GM19023 (cell line): ENCODE data around the gene FAM222B.

ENCODE experiments used
- ATAC-seq: cut with Tn5 transposase; IDR thresholded peaks from one replicate; pipeline ENCODE4 v1.9.1; 2021; ENCODE audit warnings: mild to moderate bottlenecking, moderate library complexity; ENCODE audit not compliant: unreplicated experiment

FAM222B gene

DNA sequence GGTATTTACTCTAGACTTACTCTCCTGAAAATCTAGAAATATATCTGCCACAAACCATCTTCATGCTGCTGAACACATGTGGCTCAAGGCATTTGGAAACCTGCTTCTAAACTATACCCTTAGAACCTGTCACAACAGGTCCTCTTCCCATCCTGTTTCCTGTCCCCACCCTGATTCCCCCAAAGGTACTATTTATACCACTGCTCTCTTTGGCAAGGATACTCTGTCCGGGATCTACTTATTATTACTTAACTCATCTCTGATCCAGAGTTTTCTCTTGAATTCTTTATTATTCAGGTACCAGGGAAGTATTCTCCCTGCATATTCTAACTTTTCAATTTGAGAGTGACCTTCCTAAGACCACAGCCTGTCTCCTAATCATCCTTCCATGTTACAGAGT, 65.4 kb downstream of the FAM222B start:
- no peak for ATAC-seq

- ATAC-seq = no peak
Observed at GRCh38 chr17:28774206-28774605, 68.4 kb downstream of the FAM222B start.

DNA sequence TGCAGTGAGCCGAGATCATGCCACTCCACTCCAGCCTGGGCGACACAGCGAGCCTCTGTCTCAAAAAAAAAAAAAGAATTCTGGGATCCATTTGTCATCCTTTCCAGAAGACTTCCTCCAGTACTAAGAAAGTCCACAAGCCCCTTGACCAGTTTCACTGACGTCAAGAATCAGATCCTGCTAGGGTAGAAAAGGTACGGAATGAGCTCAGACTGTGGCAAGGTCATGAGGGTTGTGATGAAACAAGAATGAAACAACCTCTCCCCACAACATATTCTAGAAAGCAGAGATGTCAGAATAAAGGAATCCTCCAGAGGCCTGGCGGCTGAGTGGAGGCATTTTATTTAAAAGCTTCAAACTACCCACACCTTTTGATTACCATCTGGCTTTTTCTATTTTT, 68.9 kb downstream of the FAM222B start:
- ATAC-seq = no peak

DNA sequence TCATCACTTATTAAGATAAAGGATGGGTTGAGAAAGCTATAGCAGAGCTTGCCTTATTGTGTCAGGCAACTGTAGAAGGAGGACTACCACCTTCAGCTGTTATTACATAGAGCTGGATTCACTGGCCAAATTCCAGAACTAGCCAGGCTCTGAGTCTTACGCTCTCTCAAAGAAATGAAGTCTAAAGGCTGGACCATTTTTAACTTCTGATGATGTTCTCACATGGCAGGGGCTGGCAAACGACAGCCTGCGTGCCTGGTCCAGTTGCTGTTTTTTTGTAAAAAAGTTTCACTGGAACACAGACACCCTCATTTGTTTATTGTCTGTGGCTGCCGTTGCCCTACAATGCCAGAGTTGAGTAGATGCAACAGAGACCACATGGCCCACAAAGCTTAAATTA, 77.6 kb downstream of the FAM222B start:
- no peak for ATAC-seq

- ATAC-seq = no peak
Observed at GRCh38 chr17:28763804-28764266, 78.8 kb downstream of the FAM222B start.

DNA sequence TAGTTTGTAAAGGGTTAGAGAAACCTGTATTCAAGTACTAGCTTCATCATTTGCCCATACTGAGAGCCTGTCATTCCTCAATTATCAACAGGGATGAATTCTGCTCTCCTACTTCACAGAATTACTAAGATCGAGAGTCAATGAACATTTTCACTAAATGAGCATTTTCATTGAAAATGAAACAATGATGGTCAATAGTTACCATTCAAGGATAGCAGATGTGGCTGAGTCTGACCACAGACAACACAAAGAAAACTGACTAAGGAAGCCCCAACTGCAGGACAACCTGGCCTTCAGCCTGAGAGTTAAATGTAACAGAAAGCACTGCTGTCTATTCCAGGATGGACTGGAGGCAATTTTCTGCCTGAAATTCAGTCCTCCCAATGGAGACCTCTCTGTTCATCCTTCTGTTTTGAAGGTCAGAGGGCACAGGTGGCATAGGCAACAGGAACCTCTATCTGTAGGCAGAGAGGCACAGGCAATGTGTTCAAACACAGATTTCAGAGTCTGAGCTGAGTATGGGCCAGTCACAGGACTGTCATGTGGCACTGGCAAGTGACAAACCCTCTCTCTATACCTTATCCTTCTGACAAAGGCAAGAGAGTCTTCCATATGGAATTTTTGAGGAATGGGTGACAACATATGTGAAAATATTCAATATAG, 79.3 kb downstream of the FAM222B start:
- no peak for ATAC-seq

GRCh38 chr17:28760601-28761562, 81.7 kb downstream of the FAM222B start:
- no peak for ATAC-seq

- no peak for ATAC-seq
Observed at GRCh38 chr17:28759256-28759865, 83.2 kb downstream of the FAM222B start.

DNA sequence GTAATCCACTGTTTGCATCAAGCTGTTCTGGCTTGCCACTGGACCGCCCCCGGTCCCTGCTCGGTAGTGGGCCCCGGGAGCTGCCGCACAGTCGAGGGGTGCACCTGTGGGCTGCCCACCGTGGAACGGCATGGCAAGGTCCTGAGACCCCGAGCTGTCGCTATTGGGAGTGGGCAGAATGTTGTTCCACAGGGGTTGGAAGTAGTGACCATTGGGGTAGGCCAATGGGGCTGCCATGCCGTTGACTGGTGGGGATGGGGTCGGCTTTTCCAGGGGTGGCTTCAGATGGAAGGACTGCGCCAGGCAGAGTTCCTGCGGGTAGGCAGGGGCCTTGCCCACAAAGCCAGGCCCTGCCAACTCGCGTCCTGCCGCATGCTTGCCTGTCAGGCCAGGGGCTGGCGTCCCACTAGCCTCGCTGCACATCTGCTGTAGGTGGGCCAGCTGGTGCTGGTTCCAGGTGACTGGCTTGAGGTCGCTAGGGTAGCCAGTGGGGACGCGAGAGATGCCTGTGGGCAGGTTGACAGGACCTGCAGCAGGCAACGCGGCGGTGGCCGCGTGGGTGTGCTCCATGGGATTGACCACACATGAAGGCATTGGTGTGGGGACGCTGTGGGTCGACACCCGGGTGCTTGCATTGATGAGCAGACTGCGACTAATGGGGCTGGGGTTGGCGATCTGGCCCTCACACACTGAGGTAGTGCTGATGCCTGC, 84.0 kb downstream of the FAM222B start:
- ATAC-seq = no peak

- no peak for ATAC-seq
Observed at GRCh38 chr17:28756049-28756804, 86.4 kb downstream of the FAM222B start.

- ATAC-seq = no peak
Observed at GRCh38 chr17:28755486-28755885, 87.1 kb downstream of the FAM222B start.

DNA sequence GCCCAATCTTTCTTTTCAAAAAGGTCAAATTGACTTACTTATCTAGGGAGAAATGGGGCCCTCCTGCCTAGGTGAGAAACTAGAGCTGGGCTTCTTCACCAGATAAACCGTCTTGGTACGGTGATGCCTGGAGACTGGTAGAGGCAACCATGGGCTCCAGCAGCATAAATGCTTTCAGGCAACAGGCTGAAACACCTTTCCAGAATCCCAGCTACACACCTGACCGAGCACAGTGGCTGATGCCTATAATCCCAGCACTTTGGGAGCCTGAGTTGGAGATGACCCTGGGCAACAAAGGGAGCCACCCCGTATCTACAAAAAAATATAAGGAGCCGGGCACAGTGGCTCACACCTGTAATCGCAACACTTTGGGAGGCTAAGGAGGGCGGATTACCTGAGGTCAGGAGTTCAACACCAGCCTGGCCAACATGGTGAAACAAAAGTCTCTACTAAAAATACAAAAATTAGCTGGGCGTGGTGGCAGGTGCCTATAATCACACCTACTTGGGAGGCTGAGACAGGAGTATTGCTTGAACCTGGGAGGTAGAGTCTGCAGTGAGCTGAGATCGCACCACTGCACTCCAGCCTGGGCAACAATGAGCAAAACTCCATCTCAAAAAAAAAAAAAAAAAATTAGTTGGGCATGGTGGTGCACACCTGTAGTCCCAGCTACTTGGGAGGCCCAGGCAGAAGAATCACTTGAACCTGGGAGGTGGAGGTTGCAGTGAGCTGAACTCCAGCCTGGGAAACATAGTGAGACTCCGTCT, 90.8 kb downstream of the FAM222B start:
- no peak for ATAC-seq

DNA sequence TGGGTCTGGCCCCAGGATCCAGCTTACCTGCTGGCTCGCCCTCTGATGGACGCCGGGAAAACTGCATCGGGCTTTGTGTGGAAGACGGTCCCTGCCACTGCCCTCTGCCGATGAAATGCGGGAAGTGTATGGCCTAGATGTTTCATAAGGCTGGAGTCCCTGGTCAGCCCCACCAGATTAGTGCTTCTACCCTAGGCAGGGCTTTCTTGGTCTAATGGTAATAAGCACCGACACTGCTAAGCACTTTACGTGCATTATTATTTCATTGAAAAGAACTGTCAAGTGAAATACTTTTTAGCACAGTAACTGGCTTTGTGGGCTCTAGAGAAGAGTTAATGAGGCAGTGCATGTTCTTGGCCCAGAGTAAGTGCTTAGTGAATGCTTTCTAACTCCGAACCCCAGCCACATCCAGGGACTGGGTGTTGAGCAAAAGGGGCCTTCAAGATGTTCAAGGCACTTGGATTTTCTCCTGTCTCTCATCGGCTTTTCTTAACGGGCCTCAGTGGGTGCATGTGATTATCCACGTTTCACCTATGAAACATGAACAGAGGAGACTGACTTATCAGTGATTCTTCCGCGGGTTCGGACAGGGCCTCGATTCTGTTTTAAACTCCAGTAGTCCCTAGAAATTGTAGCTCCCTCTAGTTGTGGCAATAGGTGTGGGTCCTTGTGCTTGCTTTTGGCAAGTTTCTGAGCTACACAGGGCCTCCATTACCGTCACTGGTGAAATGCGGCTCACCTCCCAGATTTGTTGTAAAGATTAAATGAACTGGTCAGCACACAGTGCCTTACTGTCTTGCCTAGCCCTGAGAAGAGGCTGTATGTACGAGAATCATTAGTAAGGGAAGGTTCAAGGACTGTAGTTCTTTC, 92.2 kb downstream of the FAM222B start:
- ATAC-seq = peak; percentile 82

- no peak for ATAC-seq
Observed at GRCh38 chr17:28749516-28750177, 92.9 kb downstream of the FAM222B start.

GRCh38 chr17:28748852-28749515, 93.6 kb downstream of the FAM222B start:
- no peak for ATAC-seq

DNA sequence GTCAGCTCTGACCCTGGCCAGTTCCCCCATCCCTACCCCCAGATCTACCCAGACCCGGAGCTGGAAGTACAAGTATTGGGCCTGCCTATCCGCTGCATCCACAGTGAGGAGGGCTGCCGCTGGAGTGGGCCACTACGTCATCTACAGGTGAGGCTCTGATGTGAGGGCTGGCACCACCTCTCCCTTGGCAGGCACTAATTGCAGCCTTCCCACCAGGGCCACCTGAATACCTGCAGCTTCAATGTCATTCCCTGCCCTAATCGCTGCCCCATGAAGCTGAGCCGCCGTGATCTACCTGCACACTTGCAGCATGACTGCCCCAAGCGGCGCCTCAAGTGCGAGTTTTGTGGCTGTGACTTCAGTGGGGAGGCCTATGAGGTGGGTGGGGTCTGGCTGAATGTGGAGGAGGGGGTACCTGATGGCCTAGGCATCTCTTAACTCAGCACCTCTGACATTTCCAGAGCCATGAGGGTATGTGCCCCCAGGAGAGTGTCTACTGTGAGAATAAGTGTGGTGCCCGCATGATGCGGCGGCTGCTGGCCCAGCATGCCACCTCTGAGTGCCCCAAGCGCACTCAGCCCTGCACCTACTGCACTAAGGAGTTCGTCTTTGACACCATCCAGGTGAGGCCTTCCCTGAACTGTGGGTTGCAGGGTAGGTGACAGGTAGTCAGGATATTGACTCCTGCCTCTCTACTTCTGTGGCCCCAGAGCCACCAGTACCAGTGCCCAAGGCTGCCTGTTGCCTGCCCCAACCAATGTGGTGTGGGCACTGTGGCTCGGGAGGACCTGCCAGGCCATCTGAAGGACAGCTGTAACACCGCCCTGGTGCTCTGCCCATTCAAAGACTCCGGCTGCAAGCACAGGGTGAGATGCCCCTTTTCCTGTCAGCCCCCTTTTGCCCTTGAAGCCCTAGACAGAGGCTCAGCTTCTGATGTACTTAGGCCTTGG, 94.5 kb downstream of the FAM222B start:
- no peak for ATAC-seq
